Right atrium auricular region (tissue), 2 donors: Measurements from ENCODE around the gene BEGAIN. TPM values are rescaled to one million over a fixed set of nuclear protein-coding genes. Genes with fewer than 3 reads are reported as not detected.
"Not testable (repeated sequence)": the region's sequence is repeated elsewhere in the genome, so short reads cannot be mapped to it uniquely, and the experiment has no call there.

Experiments
- DNase-seq: peaks from one replicate; pipeline ENCODE4 v3.0.0-alpha.2; 2019; ENCODE audit warnings: low spot score
- H3K27ac ChIP-seq, 2 donors: fragments of 200-600 bp; sonication (generic); 1 replicate in 1 of 2; 2 replicates in 1 of 2; pipeline ENCODE4 v1.5.1; 2016 to 2019
- H3K27me3 ChIP-seq, 2 donors: fragments of 200-600 bp; sonication (generic); one replicate each; pipeline versions ENCODE4 v1.5.1 to v1.6.0; 2017 to 2019
- H3K36me3 ChIP-seq: fragments of 200-600 bp; sonication (generic); one replicate; pipeline ENCODE4 v1.5.1; 2016
- H3K4me1 ChIP-seq, 2 donors: fragments of 200-600 bp; sonication (generic); one replicate each; pipeline versions ENCODE4 v1.5.1 to v1.6.0; 2017 to 2019
- H3K4me3 ChIP-seq, 2 donors: fragments of 200-600 bp; sonication (generic); 1 replicate in 1 of 2; 2 replicates in 1 of 2; pipeline ENCODE4 v1.5.1; 2017 to 2019; ENCODE audit warnings: mild to moderate bottlenecking in 1 of 2, moderate library complexity in 1 of 2
- H3K9me3 ChIP-seq, 2 donors: fragments of 200-600 bp; sonication (generic); one replicate each; pipeline ENCODE4 v1.5.1; 2019
- CTCF ChIP-seq, 2 donors: fragments of 200-600 bp; sonication (generic); IDR thresholded peaks; one replicate each; pipeline ENCODE4 v1.5.1; 2019; ENCODE audit warnings: antibody characterized with exemption in 2 of 2
- total RNA-seq, 2 donors: library from RNA; depleted of rRNA; stranded (reverse); fragments of >200 nt; gene quantifications; one replicate each; pipeline ENCODE4 v1.1.0, GENCODE V29; 2016

Gene BEGAIN
- total RNA-seq, 2 donors from 2014 or later: 0.93 to 5.7 TPM

- no peak overlapping the region for H3K4me3 ChIP-seq
- H3K4me1 ChIP-seq: no peaks in the 10 kb centered on the region
- no peak overlapping the region for H3K27ac ChIP-seq
- DNase-seq: peak; percentile 49
- TF ChIP-seq CTCF (IDR thresholded peaks at IDR 0.05): no peak
- peaks cover 6% of the 10 kb centered on the region for H3K36me3 ChIP-seq
- H3K27me3 ChIP-seq: no peaks in the 10 kb centered on the region
- H3K9me3 ChIP-seq: no peaks in the 10 kb centered on the region
Observed at GRCh38 chr14:100523131-100523842, 63.9 kb downstream of the BEGAIN start.

- H3K27ac ChIP-seq: no peak overlapping the region
- DNase-seq: peak; percentile 50
- no peaks in the 10 kb centered on the region for H3K9me3 ChIP-seq
- TF ChIP-seq CTCF (IDR thresholded peaks at IDR 0.05): no peak
- no peaks in the 10 kb centered on the region for H3K27me3 ChIP-seq
- H3K4me3 ChIP-seq: no peak overlapping the region
- no peaks in the 10 kb centered on the region for H3K4me1 ChIP-seq
- H3K36me3 ChIP-seq: peaks cover 6% of the 10 kb centered on the region
Observed at GRCh38 chr14:100522616-100523099, 64.6 kb downstream of the BEGAIN start.

- not testable (repeated sequence) for H3K4me3 ChIP-seq, H3K36me3 ChIP-seq, H3K27me3 ChIP-seq, H3K27ac ChIP-seq, H3K4me1 ChIP-seq, DNase-seq
- peaks cover 0 to 22% of the 10 kb centered on the region in 2 donors for H3K9me3 ChIP-seq
Observed at GRCh38 chr14:100506053-100506452, 81.2 kb downstream of the BEGAIN start.

GRCh38 chr14:100504372-100505078 lies 82.7 kb downstream of the BEGAIN start:
- Histone ChIP-seq H3K36me3 (no peaks in the 10 kb centered on the region), H3K9me3 (peaks cover 0 to 22% of the 10 kb centered on the region in 2 donors), H3K4me3 (no peak overlapping the region), H3K27ac (no peak overlapping the region), H3K4me1 (no peaks in the 10 kb centered on the region), H3K27me3 (no peaks in the 10 kb centered on the region)
- no peak for DNase-seq
- TF ChIP-seq CTCF (IDR thresholded peaks at IDR 0.05): no peak

GRCh38 chr14:100503251-100503650 lies 84.0 kb downstream of the BEGAIN start:
- no peaks in the 10 kb centered on the region for H3K36me3 ChIP-seq
- H3K4me1 ChIP-seq: no peaks in the 10 kb centered on the region
- DNase-seq: no peak
- peaks cover 0 to 22% of the 10 kb centered on the region in 2 donors for H3K9me3 ChIP-seq
- H3K4me3 ChIP-seq: no peak overlapping the region
- no peaks in the 10 kb centered on the region for H3K27me3 ChIP-seq
- no peak overlapping the region for H3K27ac ChIP-seq
- no peak for TF ChIP-seq CTCF (IDR thresholded peaks at IDR 0.05)

- peaks cover 0 to 22% of the 10 kb centered on the region in 2 donors for H3K9me3 ChIP-seq
- no peaks in the 10 kb centered on the region for H3K27me3 ChIP-seq
- no peak overlapping the region for H3K27ac ChIP-seq
- no peaks in the 10 kb centered on the region for H3K4me1 ChIP-seq
- no peak for TF ChIP-seq CTCF (IDR thresholded peaks at IDR 0.05)
- DNase-seq: no peak
- H3K36me3 ChIP-seq: no peaks in the 10 kb centered on the region
- no peak overlapping the region for H3K4me3 ChIP-seq
Observed at GRCh38 chr14:100502622-100503220, 84.5 kb downstream of the BEGAIN start.
